Measurements from ENCODE around the gene TMEM140. TPM values are rescaled to one million over a fixed set of nuclear protein-coding genes. Genes with fewer than 3 reads are reported as not detected.

Gene TMEM140
- total RNA-seq, 1 experiment from 2014 or later = 1.6 TPM

DNA sequence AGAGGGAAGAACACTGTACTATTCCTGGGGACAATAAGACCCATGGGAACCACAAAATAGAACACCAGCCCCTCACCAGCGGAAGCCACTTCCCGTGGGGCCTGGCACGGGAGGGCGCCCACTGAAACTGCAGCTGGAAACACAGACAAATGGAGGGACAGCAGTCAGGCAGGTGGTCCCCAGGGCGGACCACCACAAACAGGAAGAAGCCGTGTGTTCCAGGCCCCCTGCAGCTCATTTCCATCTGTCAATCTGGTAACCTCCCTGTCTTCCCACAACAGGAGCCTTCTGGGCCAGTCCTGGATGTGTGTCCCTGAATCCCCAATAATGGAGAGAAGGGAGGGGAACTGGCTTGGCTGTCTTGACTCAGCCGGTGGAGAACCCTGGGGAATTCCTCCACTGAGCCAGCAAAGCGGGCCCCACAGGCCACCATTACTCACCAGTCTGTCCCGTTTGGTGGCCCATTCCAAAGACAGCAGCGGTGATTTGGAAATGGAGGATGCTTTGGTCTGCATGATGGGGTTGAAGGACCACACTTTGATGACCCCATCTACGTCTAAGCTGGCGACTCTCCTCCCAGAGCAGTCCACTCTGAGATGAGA lies 46.7 kb downstream of the TMEM140 start:
- DNase-seq (ENCODE audit: low spot score) = no peak

DNA sequence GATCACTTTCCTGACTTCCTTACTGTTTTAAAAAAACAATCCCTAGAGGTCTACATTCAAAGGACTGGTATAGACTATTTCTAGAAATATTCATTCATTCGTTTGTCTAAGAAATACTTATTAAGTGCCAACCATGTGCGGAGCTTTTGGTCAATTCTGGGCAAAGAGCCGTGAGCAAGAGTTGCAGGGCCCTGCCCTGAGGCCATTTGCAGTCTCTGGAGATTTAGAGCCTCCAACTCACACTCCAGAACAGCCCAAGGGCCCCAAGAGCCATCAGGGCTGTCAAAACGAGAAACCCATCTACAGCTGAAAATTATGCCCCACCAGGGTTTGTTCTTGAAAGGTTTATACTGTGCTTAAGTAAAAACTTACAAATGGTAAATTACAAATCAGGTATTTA lies 47.3 kb downstream of the TMEM140 start:
- no peak for DNase-seq (ENCODE audit: low spot score)

DNA sequence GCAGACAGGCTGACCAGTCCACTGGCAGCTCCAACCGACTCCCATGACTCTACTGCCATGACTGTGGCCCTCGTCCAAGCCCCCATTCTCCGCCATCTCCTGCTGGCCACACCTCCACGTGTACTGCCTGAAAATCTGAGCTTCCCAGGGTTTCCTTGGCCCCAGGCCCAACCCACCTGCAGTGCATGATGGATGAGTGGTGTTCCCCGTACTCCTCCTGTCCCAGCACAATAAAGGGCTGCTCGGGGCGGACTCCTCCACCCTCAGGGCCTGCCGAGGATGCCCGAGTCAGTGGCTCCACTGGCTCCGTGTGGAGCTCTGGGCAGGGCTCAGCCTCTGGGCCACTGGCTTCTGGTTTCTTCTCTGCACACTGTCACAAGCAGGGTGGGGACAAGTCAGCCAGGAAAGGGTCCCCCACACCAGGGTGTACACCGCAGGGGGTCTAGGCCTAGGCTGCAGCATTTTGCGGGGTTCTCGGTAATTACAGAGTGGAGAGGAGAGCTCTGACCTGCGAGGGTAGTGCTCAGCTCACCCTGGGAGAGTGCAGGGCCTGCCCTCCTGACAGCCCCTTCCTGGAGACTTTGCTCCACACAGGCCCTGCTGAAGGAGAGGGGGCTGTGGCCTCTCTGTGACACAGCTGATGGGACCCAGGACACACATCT lies 48.2 kb downstream of the TMEM140 start:
- DNase-seq (ENCODE audit: low spot score) = no peak

DNA sequence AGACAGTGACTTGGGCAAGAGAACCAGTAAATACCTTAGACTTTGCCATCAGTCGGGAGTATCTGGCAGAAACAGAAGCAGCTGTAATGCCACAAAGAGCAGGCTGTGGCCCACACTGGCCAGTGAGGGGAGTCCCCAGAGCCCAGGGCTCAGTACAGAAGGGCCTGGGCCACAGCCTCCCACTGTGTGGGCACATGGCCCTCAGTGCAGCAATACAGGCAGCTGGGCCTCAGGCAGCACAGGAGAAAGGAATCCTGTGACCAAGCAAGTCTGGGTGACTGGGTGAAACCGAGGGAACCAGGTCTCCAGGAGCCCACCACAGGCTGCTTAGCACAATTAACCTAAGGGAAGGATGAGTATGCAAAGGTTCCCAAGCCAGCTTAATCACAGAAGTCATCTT lies 49.5 kb downstream of the TMEM140 start:
- no peak for DNase-seq (ENCODE audit: low spot score)

DNA sequence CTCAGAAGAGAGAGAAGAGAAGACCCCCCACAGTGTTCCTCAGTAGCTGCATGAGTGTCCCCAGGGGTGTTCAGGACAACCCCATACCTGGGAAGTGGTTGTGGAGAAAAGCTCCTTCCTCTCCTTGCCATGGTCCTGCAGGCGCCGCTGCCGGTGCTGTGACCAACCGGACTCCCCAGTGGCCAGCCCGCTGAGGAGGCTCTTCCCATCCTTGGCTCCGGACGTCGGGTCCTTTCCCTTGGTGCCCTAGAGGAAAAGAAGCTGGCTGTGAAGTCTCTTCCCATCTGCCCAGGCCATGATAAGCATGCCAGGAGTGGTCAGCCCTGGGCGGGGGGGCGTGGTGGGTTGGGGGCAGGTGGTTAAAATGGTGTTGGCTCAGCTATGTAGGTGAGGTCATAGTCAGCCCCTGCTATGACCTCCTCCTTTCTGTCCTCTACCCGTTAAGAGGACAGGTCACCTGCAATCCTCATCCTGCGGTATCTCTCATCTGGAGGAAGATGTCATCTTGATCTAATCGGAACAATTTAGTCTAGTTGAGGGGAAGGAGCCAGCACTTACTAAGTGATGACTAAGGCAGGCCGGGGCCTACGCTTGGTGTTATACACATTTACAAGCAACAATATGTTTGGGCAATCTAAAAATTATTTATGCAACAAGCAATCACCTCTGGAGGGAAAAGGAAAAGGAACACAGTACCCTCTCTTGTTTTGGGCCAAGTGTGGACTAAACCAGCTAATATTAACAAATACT lies 50.2 kb downstream of the TMEM140 start:
- DNase-seq (ENCODE audit: low spot score) = no peak

DNA sequence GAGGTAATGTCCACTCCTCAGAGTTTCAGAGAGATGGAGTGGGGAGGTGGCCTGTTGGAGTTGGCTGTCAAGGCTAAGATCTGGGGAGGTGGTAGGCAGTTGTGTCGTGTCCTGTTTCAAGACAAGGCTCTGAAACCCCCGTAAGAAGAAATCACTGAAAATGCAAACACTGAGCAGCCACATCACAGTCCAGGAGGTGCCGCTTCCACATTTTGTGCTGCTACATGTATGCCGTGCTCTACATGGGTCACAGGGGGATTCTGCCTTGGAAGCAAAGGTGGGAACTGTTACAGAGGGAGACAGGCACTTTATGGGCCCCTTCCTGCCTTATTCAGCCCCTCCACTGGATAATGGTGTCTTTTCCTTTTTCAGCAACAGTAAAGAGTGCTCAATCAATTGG lies 51.6 kb downstream of the TMEM140 start:
- DNase-seq (ENCODE audit: low spot score) = no peak

DNA sequence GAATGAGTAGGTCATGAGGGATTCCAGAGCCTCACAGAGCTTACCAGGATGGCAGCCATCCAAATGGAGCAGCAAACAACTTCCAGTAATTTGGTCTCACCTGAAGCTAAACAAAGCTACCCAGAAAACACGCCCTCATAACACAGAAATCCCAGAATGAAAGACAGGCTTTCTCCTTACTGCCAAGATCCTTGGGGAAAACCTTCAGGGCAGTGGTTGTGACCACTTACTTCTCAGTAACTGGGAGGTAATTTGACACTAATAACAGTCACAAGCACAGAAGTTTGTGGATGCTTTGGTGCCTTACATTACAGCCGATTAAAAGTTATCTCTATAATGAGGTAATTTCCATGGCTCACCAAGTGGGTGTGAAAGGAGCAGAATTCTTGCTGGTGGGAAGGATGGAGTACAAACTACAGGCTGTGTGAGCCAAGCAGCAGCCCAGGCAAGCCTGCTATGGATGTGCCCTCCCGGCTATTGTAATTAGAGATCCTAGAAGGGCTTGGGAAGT lies 53.0 kb downstream of the TMEM140 start:
- no peak for DNase-seq (ENCODE audit: low spot score)

DNA sequence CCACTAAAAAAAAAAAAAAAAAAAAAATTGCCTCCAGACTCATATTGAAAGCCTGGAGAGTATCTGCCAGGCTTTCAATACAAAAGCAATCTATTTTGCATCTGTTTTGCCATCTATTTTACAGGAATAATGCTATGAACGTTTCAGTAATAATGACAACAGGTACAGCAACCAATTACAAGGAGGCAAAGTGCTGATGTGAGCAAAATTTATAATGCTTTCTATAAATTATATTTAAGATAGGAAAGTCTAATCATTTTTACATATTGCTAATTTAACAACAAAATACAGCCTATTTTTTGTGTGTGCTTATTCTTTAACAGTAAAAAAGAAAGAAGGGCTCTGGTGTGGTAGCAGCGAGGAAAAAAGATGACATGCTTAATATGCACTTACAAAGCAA lies 53.5 kb downstream of the TMEM140 start:
- no peak for DNase-seq (ENCODE audit: low spot score)

DNA sequence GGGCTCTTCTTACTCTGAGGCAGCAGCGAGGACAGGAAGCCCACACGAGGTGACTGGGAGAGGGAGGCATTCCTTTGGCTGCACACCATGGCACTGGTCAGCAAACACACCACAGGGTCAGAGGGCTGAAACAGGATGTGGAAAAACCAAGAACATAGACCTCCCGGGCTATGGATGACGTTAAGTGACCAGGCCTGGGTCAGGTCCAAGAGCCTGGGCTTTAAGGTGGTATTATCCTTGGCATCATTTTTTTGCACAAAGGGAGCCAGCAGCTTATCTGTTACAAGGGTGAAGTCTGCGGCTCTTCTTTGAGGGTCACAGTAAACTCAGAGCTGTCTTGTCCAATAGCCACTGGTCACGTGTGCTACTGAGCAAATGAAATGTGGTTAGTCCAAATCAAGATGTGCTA lies 56.5 kb downstream of the TMEM140 start:
- no peak for DNase-seq (ENCODE audit: low spot score)

DNA sequence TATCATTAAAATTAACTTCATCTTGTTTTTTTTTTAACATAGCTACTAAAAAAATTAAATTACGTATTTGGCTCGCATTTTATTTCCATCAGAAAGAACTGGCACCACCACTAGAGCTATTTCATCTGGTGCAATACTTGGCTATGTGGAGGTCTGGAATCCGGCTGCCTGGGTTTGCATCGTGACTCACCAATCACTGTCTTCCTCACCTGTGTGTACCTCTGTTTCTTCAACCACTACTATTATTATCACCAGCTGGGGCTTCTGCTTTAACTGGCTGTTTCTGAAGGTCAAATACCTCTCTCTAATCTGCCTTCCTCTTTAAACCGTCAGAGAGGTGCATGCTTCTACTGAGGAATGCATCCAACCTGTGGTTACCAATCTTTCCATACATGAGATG lies 57.0 kb downstream of the TMEM140 start:
- DNase-seq (ENCODE audit: low spot score) = no peak

DNA sequence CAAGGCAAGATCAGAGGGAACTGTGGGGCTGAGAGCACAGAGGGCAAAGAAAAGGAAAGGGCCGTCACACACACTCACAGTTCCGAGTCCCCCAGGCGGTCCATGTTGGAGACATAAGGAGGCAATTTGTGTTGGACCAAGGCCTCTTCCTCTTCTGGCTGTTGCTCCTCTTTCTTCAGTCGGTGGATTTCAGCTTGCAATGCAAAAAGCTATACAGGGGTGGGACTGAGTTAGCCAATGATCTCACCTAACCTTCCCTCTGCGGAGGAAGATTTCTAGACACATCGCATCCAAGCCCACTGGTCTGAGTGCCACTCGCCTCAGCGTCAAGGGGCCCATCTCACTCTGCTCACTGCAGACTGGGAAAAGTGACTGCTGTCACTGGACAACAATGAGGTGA lies 58.0 kb downstream of the TMEM140 start:
- no peak for DNase-seq (ENCODE audit: low spot score)

DNA sequence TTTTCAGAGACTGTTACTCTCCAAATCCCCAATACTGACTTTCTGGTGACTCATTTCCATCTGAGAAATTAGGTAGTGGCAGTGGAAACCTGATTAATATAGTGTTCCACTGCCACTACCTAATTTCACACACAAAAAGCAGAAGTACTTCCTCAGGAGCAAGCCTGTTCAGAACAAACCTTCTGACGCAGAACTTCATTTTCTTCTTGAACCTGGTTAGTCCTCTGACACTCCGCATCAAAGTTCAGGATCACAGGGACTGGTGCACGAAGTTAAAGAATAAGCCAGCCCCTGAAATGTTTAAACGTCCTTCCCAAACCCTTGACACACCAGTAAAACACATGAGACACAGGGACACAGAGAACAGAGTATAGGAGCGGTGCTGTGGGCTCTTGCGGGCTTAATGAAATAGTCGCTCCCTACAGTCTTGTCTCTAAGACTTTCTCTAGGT lies 59.1 kb downstream of the TMEM140 start:
- no peak for DNase-seq (ENCODE audit: low spot score)

DNA sequence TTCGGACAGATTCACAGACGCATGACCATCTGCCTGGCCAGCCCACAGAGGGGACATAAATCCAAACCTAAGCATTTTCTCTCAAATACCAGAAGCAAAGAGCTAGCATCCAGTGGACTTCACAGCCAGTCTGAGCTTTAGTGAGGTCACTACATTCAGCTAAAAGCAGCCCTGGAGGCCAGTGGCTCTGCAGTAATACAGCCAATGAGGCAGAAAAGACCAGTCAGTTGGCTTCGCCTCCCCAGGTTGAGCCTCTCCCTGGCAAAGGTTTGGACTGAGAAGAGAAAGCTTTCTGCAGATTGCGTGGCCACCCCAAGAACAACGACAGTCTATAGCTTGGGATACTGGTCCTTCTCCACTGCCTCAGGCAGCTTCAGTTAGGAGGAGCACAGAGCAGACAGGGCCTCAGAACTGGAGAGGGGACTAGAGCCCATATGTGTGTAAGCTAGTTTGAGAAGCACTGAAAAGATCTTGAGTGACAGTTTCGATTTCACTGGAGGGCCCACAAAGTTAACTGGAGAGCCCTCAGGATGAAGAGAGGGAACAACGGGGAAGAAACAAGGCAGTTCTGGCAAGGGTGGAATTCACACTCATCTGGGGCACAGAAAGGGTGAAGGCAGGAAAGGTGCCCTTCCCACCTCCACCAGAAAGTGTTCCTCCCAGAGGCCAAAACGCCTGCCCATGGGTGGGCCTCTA lies 59.7 kb downstream of the TMEM140 start:
- no peak for DNase-seq (ENCODE audit: low spot score)

DNA sequence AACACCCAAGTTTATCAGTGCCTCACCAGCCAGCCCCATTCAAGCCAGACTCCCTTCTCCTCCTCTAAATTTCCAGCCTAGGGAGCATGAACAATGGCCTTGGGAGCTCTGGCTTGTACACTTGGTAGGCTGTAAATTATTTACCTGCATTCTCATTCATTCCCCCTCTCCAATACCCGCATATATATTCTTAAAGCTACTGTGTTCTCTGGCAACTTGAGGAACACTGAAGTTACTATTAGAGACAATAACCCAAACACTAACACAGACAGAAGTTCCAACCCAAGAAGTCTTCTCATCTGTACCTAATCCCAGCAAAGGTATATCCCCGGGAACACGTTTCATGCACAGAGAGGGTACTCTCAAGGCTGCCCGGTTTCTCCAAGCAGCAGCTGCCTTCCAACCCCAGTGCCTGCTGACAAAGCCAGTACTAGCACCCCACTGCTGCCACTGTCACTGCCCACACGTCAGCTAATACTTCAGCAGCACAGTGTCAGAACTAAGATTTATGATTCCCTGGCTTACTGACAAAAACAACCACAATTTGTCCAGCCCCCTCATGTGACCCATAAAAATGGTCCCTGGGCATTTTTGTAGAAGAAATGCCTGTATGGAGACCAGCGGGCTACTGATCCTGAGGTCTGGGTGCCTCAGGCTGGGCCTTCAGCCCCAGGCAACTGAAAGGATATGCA lies 60.4 kb downstream of the TMEM140 start:
- DNase-seq (ENCODE audit: low spot score) = peak; percentile 7

DNA sequence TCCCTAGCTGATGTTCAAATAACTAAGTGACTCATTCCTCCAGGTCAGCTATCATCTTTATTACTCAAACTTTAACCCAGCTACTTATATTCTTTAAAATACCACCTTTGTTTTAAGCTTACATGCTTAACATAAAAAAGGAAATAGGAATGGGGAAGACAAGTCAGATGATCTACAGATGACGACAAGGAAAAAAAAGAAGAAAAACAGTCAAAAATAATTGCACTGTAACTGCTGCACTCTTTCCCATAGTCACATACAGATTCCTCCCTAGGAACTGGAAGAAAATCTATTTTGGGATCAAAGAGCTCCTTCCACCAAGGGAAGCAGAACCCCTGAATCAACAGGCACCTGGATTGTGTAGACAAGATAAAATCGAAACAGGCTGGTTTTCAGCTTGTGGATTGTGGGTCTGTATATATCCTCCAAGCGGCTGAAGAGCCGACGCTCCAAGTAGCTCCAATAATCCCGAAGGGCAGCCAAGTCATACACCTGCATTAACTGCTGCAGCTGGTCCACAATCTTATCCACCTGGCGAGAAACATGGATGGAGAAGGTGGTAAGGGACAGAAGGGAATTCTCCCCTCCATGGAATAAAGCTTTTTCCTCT lies 61.5 kb downstream of the TMEM140 start:
- DNase-seq (ENCODE audit: low spot score) = no peak

DNA sequence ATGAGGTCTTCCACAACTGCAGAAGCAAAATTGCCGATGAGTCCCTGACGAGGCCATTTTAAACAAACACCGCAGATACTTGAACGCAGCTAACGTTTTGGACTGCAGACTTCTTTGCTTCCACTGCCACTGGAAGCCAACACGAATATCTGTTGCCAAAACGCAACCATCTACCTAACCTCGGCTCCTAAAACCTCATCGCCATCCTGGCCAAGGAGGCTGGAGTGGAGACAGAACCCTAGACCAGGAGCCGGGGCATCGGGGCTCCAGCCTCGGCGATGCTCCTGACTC lies 63.0 kb downstream of the TMEM140 start:
- peak; percentile 5 for DNase-seq (ENCODE audit: low spot score)

DNA sequence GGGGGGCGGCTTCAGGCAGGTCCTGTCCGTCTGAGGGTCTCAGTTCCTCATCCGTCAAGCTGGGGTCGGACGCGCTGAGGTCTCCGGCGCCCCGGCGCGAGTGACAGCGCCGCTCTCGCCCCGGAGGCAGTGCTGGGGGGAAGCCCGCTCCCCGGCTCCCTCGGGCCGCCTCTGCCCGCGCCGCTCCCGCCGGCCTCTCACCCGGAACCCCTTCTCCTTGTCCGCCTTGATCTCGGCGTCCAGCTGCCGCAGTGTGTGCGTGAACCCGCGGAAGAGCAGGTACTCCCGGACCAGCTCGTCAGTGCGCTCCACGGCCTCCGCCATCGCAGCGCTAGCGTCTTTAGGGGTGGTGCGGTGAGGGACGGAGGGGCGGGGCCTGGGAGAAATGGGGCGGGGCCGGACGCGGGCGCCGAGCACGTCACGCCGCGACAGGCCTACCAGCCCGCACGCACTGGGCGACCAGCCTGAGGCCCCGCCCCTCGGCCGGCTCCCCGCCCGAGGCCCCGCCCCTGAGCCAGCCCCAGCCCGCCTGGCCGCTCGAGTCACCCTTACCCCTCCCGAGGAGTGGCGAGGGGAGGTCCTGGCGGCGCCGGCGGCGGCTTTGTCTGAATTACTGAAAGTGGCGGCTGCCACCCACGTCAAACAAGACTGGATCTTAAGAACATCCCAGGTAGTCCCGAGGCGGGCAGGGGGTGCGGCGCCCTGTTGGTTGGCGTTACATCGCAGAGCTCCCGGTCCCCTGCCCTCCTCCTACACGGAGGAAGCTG lies 63.5 kb downstream of the TMEM140 start, which contains the start of gene WDR91:
WDR91 (minus strand) TSS at position 348 of the 767 bp plus-strand sequence; CDS start at position 324, 24 bp downstream.
- peak; percentile 85 for DNase-seq (ENCODE audit: low spot score)

DNA sequence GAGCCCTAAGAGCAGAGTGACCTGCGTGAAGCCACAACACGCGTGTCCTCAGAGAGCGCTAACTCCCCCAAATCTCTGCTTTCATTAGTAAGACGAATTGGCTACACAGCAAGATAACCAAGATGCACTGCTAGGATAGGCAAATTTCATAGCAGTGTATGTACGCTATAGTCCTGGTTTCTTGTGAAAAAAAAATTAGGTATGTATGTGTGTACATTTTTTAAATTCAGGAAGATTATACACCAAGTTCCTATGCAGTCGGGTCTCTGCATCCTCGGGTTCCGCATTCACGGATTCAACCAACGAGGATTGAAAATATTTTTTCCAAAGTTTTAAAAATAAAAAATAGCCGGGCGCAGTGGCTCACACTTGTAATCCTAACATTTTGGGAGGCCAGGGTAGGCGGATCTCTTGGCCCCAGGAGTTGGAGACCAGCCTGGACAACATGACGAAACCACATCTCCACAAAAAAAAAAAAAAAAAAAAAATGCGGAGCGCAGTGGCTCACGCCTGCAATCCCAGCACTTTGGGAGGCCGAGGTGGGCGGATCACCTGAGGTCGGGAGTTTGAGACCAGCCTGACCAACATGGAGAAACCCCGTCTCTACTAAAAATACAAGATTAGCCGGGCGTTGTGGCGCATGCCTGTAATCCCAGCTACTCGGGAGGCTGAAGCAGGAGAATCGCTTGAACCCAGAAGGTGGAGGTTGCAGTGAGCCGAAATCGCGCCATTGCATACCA lies 64.2 kb downstream of the TMEM140 start:
- peak; percentile 22 for DNase-seq (ENCODE audit: low spot score)

DNA sequence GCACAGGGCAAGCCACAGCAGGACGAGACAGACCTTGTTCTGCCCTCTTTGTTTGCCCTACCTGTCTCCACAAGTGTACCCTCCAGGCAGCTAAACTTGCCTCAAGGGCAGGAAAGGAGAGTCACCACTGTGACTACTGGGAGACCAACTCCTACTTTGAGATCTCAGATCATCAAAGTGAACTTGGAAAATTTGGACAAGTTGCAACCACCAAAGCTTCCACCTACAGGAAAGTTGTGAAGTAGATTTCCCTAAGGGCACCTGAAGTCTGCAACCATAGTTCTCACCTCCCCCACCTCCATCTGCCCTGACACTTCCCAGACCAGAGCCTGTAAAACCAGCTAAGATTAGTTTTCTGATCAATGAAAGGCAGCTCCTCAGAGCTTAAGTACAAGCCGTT lies 66.0 kb downstream of the TMEM140 start:
- DNase-seq (ENCODE audit: low spot score) = no peak

DNA sequence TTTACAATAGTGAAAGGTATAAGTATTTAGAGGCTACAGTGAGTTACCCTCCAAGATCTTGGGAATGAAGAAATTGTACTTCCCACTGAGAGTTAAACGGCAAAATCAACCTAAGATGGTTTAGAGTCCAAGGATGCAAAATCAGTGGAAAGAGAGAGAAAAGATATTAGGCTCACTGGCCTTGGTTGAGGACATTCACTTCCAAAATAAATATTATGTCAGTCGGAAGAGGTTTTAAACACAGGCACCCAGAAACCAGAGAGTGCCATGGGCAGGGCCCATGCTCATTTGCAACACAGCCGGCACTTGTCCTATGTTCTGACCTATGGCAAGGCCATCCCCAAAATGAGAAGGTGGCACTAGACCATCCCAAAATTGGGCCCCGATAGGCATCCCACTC lies 67.3 kb downstream of the TMEM140 start:
- no peak for DNase-seq (ENCODE audit: low spot score)
